Tibial nerve (tissue), 4 donors: ENCODE results near the gene PYGO1. TPM values are rescaled to one million over a fixed set of nuclear protein-coding genes. Genes with fewer than 3 reads are reported as not detected.
"Not testable (repeated sequence)": the region's sequence is repeated elsewhere in the genome, so short reads cannot be mapped to it uniquely, and the experiment has no call there.

Experiments
- DNase-seq, 2 donors: peaks; one replicate each; pipeline ENCODE4 v3.0.0-alpha.2; 2019; ENCODE audit warnings: low spot score in 2 of 2
- H3K27ac ChIP-seq, 4 donors: fragments of 200-600 bp; sonication (generic) in 3 of 4; one replicate each; pipeline ENCODE4 v1.5.1; 2017 to 2019; ENCODE audit warnings: mild to moderate bottlenecking in 1 of 4
- H3K27me3 ChIP-seq, 2 donors: fragments of 200-600 bp; sonication (generic) in 1 of 2; one replicate each; pipeline versions ENCODE4 v1.5.1 to v1.6.0; 2017 to 2019
- H3K36me3 ChIP-seq, 3 donors: fragments of 200-600 bp; sonication (generic); one replicate each; pipeline ENCODE4 v1.5.1; 2018 to 2019
- H3K4me1 ChIP-seq, 4 donors: fragments of 200-600 bp; sonication (generic) in 3 of 4; one replicate each; pipeline ENCODE4 v1.5.1; 2017 to 2019
- H3K4me3 ChIP-seq, 4 donors: fragments of 200-600 bp; sonication (generic) in 3 of 4; one replicate each; pipeline ENCODE4 v1.5.1; 2017 to 2019; ENCODE audit warnings: mild to moderate bottlenecking in 1 of 4, moderate library complexity in 1 of 4
- H3K9me3 ChIP-seq, 4 donors: fragments of 200-600 bp; sonication (generic) in 3 of 4; one replicate each; pipeline ENCODE4 v1.5.1; 2017 to 2019
- EP300 ChIP-seq, 2 donors: sonication (generic); formaldehyde crosslinking; IDR thresholded peaks; one replicate each; pipeline ENCODE4 v1.6.1; 2017; ENCODE audit warnings: antibody characterized with exemption in 2 of 2, mild to moderate bottlenecking in 1 of 2
- POLR2A ChIP-seq, 2 donors: fragments of 450-650 bp; IDR thresholded peaks; one replicate each; pipeline ENCODE4 v1.6.1; 2017; ENCODE audit warnings: antibody characterized with exemption in 2 of 2, mild to moderate bottlenecking in 2 of 2, moderate library complexity in 2 of 2
- WGBS, 2 donors: methylation state at CpG; one replicate each; pipeline ENCODE4 v1.1.5; 2018; 5-methylcytosine and 5-hydroxymethylcytosine counted together
- total RNA-seq, 4 donors: library from RNA; depleted of rRNA; stranded (reverse); fragments of >200 nt; gene quantifications; one replicate each; pipeline ENCODE4 v1.1.0, GENCODE V29; 2016
- TF ChIP-seq, protein P1 (sequence below), 5 experiments: fragments of 200-600 bp in 3 of 5; fragments of 450-650 bp in 2 of 5; sonication (generic) in 3 of 5; IDR thresholded peaks; one replicate each; pipeline ENCODE4 v1.5.1; 2016 to 2019; ENCODE audit warnings: antibody characterized with exemption in 5 of 5, mild to moderate bottlenecking in 3 of 5, moderate library complexity in 2 of 5

PYGO1 gene
- total RNA-seq, 4 donors from 2014 or later = 4.2 to 11.9 (median 8.2) TPM

DNA sequence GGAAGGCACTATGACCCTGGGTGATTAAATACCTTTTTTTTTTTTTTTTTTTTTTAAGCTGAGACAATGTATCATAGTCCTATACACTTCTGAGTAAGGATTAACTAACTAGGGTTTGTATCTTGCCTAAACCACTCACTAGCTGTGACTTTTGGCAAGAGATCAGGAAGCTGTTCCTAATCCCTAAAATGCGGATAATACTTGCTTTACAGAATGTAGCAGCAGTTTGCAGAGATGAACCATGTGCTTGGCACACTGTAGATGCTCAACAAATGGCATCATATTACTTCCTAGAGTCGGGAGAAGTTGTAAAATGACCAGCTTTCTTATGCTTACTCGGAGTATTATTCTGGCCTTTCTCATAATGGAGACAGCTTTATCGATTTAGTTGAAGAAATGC lies 25.6 kb upstream of the PYGO1 start:
- H3K9me3 ChIP-seq = peaks cover 0 to 4% (median 0%) of the 10 kb centered on the region in 4 donors
- TF ChIP-seq EP300 (IDR thresholded peaks at IDR 0.05) (no peak), POLR2A (IDR thresholded peaks at IDR 0.05) (no peak)
- TF ChIP-seq, protein P1, sequence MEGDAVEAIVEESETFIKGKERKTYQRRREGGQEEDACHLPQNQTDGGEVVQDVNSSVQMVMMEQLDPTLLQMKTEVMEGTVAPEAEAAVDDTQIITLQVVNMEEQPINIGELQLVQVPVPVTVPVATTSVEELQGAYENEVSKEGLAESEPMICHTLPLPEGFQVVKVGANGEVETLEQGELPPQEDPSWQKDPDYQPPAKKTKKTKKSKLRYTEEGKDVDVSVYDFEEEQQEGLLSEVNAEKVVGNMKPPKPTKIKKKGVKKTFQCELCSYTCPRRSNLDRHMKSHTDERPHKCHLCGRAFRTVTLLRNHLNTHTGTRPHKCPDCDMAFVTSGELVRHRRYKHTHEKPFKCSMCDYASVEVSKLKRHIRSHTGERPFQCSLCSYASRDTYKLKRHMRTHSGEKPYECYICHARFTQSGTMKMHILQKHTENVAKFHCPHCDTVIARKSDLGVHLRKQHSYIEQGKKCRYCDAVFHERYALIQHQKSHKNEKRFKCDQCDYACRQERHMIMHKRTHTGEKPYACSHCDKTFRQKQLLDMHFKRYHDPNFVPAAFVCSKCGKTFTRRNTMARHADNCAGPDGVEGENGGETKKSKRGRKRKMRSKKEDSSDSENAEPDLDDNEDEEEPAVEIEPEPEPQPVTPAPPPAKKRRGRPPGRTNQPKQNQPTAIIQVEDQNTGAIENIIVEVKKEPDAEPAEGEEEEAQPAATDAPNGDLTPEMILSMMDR (IDR thresholded peaks at IDR 0.05) = no peak
- H3K4me1 ChIP-seq = no peaks in the 10 kb centered on the region
- no peaks in the 10 kb centered on the region for H3K27me3 ChIP-seq
- H3K27ac ChIP-seq = no peak overlapping the region
- WGBS, 2 donors = 84 to 90% methylated on average over 4 of the region's 4 CpGs
- no peak overlapping the region for H3K4me3 ChIP-seq
- DNase-seq = no peak
- H3K36me3 ChIP-seq = no peaks in the 10 kb centered on the region

DNA sequence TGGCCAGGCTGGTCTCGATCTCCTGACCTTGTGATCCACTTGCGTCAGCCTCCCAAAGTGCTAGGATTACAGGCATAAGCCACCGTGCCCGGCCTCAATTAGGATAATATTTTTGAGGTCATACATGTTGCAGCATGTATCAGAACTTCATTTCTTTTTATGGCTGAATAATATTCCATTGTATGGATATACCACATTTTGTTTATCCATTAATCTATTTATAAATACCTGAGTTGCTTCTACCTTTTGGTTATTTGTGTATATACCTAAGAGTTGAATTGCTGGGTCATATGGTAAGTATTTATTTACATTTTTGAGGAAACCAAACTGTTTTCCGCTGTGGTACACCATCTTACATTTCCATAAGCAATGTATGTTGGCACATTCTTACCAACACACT lies 18.1 kb upstream of the PYGO1 start:
- Histone ChIP-seq H3K9me3 (peaks cover 0 to 33% (median 0%) of the 10 kb centered on the region in 4 donors), H3K36me3 (no peaks in the 10 kb centered on the region), H3K27me3 (no peaks in the 10 kb centered on the region), H3K4me1 (no peaks in the 10 kb centered on the region), H3K4me3 (no peak overlapping the region), H3K27ac (no peak overlapping the region)
- WGBS, 2 donors = 96% methylated on average over 5 of the region's 5 CpGs
- no peak for DNase-seq
- TF ChIP-seq POLR2A (IDR thresholded peaks at IDR 0.05) (no peak), EP300 (IDR thresholded peaks at IDR 0.05) (no peak)
- TF ChIP-seq, protein P1 (IDR thresholded peaks at IDR 0.05) = no peak

DNA sequence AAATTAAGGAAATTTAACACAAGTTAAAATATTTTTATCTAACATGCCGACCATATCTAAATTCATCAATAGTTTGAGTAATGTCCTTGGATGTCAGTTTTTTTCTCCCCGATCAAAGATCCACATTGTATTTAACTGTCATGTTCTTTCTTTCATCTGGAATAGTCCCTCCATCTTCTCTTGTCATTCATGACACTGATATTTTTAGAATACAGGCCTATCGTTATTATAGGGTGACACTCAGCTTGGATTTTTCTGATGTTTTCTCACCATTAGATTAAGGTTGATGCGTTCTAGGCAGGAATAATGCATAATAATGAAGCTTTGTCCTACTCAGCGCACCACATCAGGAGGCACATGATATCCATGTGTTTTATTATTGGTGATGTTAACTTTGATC lies 13.2 kb upstream of the PYGO1 start:
- Histone ChIP-seq H3K4me3 (no peak overlapping the region), H3K36me3 (no peaks in the 10 kb centered on the region), H3K4me1 (no peaks in the 10 kb centered on the region), H3K9me3 (peaks cover 0 to 9% (median 0%) of the 10 kb centered on the region in 4 donors), H3K27ac (no peak overlapping the region), H3K27me3 (no peaks in the 10 kb centered on the region)
- WGBS, 2 donors = 71 to 79% methylated on average over 5 of the region's 5 CpGs
- TF ChIP-seq, protein P1 (IDR thresholded peaks at IDR 0.05) = no peak
- TF ChIP-seq EP300 (IDR thresholded peaks at IDR 0.05) = no peak
- TF ChIP-seq POLR2A (IDR thresholded peaks at IDR 0.05) = no peak
- no peak for DNase-seq

DNA sequence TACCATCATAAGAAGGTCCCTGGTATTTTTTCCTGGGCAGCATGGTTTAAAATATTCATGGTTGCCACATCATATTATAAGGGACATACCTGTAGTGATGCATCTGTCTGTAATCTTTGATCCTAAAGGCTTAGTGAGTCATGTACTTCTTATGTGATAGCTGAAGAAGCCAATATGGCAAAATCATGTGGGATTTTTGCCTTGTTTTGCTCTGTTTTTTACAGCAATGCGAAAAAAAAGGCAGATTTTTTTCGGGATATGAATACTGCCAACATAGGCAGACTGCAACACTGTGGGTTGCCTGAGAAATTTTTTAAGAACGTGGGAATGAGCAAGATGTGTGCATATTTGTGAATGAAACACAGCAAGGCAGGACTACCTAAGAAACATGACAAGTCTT lies 11.3 kb upstream of the PYGO1 start:
- no peak for TF ChIP-seq POLR2A (IDR thresholded peaks at IDR 0.05)
- TF ChIP-seq, protein P1 (IDR thresholded peaks at IDR 0.05) = no peak
- TF ChIP-seq EP300 (IDR thresholded peaks at IDR 0.05) = no peak
- 88 to 90% methylated on average over 3 of the region's 3 CpGs for WGBS, 2 donors
- H3K4me3 ChIP-seq = no peak overlapping the region
- no peak overlapping the region for H3K27ac ChIP-seq
- no peak for DNase-seq
- H3K27me3 ChIP-seq = no peaks in the 10 kb centered on the region
- H3K9me3 ChIP-seq = no peaks in the 10 kb centered on the region
- no peaks in the 10 kb centered on the region for H3K4me1 ChIP-seq
- H3K36me3 ChIP-seq = no peaks in the 10 kb centered on the region

DNA sequence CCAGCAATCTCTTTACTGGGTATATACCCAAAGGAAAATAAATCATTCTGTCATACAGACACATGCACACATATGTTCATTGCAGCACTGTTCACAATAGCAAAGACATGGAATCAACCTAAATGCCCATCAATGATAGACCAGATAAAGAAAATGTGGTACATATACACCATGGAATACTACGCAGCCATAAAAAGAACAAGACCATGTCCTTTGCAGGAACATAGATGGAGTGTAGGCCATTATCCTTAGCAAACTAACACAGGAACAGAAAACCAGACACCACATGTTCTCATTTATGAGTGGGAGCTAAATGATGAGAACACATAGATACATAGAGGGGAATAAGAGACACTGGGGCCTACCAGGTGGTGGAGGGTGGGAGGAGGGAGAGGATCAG lies 4.9 kb upstream of the PYGO1 start:
- H3K27ac ChIP-seq, H3K4me3 ChIP-seq, H3K27me3 ChIP-seq, H3K36me3 ChIP-seq, DNase-seq, H3K4me1 ChIP-seq, H3K9me3 ChIP-seq: not testable (repeated sequence)
- WGBS, 2 donors = 100% methylated on average over 1 of the region's 1 CpG

DNA sequence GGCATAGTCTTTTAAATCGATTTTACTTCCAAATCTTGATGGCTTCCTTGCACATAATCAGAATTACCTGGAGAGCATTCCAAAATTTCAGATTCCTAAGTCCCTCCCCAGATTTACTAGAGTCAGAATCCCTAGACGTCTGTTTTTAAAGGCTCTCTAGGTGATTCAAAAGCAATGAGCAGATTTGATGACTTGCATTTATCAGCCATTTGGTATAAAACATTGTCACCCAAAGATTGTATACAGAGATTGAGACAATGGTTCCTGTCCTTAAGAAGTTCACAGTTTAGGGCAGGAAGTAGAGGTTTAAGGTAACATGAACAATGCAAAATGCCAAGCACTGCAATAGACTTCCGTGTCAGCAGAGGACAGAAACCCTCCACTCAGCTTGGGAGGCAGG lies 2.6 kb upstream of the PYGO1 start:
- peaks cover 0 to 21% (median 2%) of the 10 kb centered on the region in 4 donors for H3K4me1 ChIP-seq
- no peaks in the 10 kb centered on the region for H3K27me3 ChIP-seq
- H3K36me3 ChIP-seq = no peaks in the 10 kb centered on the region
- no peaks in the 10 kb centered on the region for H3K9me3 ChIP-seq
- no peak for DNase-seq
- no peak overlapping the region for H3K27ac ChIP-seq
- no peak overlapping the region for H3K4me3 ChIP-seq
- TF ChIP-seq, protein P1 (IDR thresholded peaks at IDR 0.05) = no peak
- TF ChIP-seq EP300 (IDR thresholded peaks at IDR 0.05) (no peak), POLR2A (IDR thresholded peaks at IDR 0.05) (no peak)
- 74 to 77% methylated on average over 3 of the region's 3 CpGs for WGBS, 2 donors
